Activated naive CD8-positive, alpha-beta T cell treated with anti-CD3 and anti-CD28 coated beads, Interleukin-2, amount 10 ng/mL, durations not matched to agents 7 days and 5 days (primary cell): ENCODE data around the gene UPK3A. TPM values are rescaled to one million over a fixed set of nuclear protein-coding genes. Genes with fewer than 3 reads are reported as not detected.

Source experiments
- ATAC-seq: fragments of 150-1000 bp; cut with Tn5 transposase; one replicate; pipeline ENCODE4 v1.10.0; 2021; ENCODE audit warnings: low read depth, moderate library complexity
- POLR2A ChIA-PET: fragments of 350-600 bp; sonication (Branson Sonifier 250); formaldehyde crosslinking; loops from one replicate; lab custom pipeline; 2021; ENCODE audit warnings: antibody characterized with exemption; lab: Charles Lee
- DNase-seq: peaks from one replicate; pipeline ENCODE4 v3.0.0; 2021
- H3K27ac Mint-ChIP-seq: one replicate; pipeline ENCODE4 v1.8.0; 2022; ENCODE audit warnings: mild to moderate bottlenecking, mixed read lengths
- H3K27me3 Mint-ChIP-seq: one replicate; pipeline ENCODE4 v1.8.0; 2022; ENCODE audit warnings: mild to moderate bottlenecking, moderate library complexity, mixed read lengths
- H3K36me3 Mint-ChIP-seq: one replicate; pipeline ENCODE4 v1.8.0; 2021; ENCODE audit warnings: mild to moderate bottlenecking, mixed read lengths
- H3K4me1 Mint-ChIP-seq: one replicate; pipeline ENCODE4 v1.8.0; 2021; ENCODE audit warnings: mixed read lengths
- H3K4me3 Mint-ChIP-seq: one replicate; pipeline ENCODE4 v1.8.0; 2022; ENCODE audit warnings: mild to moderate bottlenecking, moderate library complexity, mixed read lengths
- H3K9me3 Mint-ChIP-seq: one replicate; pipeline ENCODE4 v1.8.0; 2021; ENCODE audit warnings: mixed read lengths
- total RNA-seq, 2 experiments: library from RNA; stranded (reverse); gene quantifications; one replicate each; pipeline ENCODE4 v1.2.3, GENCODE V29; 2021

Gene UPK3A
- total RNA-seq, 2 experiments from 2014 or later = not detected

DNA sequence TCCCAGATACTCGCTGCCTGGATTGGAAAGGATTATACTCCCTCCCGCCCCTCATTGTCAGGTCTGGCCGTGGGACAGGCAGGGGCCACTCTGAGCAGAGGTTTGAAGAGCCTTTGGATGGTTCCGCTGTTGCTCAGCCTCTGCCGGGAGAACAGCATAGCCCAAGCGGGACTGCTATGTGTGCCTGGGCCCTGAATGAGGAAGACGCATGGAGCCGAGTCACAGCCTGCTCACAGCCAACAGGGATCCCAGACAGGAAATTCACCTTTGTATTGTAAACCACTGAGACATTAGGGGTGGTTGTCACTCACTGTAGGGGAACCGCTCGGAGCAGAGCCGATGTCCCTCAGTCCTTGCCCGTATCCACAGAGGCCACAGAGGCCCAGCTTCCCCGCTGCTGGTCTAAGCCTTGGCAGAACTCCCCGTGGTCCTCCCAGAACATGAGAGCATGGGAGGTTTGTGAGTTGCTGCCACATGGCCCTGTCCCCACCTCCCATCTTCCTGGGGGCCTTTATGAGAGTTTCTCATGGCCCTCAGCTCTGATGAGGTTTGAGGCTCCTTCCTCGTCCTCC is 14.3 kb downstream of the UPK3A start:
- DNase-seq (no peak), ATAC-seq (no peak)
- Mint-ChIP-seq H3K4me1 (peaks cover 25% of the 10 kb centered on the region), H3K9me3 (no peaks in the 10 kb centered on the region), H3K27me3 (no peaks in the 10 kb centered on the region), H3K4me3 (no peak overlapping the region), H3K27ac (peak overlapping the region; percentile 30), H3K36me3 (no peaks in the 10 kb centered on the region)
- POLR2A ChIA-PET = interaction anchor here (1.6 kb wide), 1 partner anchor 10 kb away, joined by 5 read pairs; the partner anchor contains the start of gene FAM118A

DNA sequence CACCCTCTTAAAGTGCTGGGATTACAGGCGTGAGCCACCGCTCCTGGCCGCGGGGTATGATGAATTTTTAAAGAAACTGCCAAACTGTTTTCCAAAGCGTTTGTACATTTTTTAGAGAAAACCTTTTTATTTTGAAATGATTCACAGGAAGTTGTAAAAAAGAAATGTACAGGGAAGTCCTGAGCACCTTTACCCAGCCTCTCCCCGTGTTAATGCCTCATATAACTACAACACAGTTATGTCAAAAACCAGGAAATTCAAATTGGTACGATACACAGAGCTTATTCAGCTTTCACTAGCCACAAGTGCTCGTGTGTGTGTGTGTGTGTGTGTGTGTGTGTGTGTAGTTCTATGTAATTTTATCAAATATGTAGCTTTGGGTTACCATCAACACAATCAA is 18.0 kb downstream of the UPK3A start:
- Mint-ChIP-seq H3K27ac (no peak overlapping the region), H3K36me3 (no peaks in the 10 kb centered on the region), H3K27me3 (no peaks in the 10 kb centered on the region), H3K9me3 (no peaks in the 10 kb centered on the region), H3K4me3 (no peak overlapping the region), H3K4me1 (peaks cover 12% of the 10 kb centered on the region)
- POLR2A ChIA-PET = no interaction called here
- DNase-seq = no peak
- no peak for ATAC-seq

DNA sequence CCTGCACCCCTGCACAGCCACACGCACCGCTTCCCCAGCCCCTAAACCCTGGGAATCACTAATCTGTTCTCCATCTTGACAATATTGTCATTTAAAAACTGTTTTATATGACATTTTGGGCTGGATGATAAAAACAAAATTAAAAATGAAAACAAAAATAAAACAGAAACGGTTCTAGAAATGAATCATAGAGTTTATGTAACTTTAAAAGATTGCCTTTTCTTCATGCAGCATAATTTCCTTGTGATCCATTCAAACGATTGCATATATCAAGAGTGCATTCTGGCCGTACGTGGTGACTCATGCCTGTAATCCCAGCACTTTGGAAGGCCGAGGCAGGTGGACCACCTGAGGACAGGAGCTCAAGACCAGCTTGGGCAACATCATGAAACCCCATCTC is 18.4 kb downstream of the UPK3A start:
- no peak for ATAC-seq
- DNase-seq = no peak
- H3K9me3 Mint-ChIP-seq = no peaks in the 10 kb centered on the region
- no peaks in the 10 kb centered on the region for H3K36me3 Mint-ChIP-seq
- H3K27ac Mint-ChIP-seq = no peak overlapping the region
- H3K4me3 Mint-ChIP-seq = no peak overlapping the region
- no peaks in the 10 kb centered on the region for H3K27me3 Mint-ChIP-seq
- POLR2A ChIA-PET = interaction anchor here (0.7 kb wide), 1 partner anchor 592 kb away, joined by 4 read pairs; no protein-coding TSS in a partner anchor
- H3K4me1 Mint-ChIP-seq = peaks cover 12% of the 10 kb centered on the region

DNA sequence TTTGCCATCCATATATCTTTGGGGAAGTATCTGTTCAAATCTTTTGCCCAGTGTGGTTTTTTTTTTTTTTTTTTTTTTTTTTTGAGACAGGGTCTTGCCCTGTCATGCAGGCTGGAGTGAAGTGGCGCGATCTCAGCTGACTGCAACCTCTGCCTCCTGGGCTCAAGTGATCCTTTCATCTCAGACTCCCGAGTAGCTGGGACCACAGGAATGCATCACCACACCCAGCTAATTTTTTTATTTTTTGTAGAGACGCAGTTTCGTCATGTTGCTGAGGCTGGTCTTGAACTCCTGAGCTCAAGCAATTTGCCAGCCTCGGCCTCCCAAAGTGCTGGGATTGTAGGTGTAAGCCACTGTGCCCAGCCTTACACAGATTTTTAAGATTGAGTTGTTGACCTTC is 20.2 kb downstream of the UPK3A start:
- no peak overlapping the region for H3K4me3 Mint-ChIP-seq
- no peaks in the 10 kb centered on the region for H3K27me3 Mint-ChIP-seq
- H3K9me3 Mint-ChIP-seq = no peaks in the 10 kb centered on the region
- no peaks in the 10 kb centered on the region for H3K36me3 Mint-ChIP-seq
- ATAC-seq = no peak
- no peak for DNase-seq
- H3K27ac Mint-ChIP-seq = no peak overlapping the region
- POLR2A ChIA-PET = no interaction called here
- peaks cover 10% of the 10 kb centered on the region for H3K4me1 Mint-ChIP-seq

DNA sequence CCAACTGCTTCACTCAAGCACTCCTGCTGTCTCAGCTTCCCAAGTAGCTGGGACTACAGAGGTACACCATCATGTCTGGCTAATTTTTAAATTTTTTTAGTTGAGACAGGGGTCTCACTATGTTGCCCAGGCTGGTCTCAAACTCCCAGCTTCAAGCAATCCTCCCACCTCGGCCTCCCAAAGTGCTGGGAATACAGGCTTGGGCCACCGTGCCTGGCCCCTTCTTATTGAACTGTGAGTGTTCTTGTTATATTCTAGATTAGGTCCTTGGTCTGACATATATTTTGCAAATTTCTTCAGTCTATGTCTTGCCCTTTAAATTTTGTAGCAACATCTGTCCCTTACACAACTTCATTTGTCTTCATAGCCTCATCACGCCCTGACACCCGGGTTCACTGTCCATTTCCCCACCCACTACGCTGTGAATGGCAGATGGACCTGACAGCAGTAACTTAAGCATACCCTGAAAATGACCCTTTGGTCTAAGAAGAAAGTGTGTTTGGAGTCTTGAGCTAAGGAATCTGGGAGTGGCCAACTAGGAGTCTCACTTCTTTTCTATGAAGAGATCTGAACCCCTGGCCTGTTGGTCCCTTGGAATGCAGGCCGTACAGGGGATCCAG is 20.8 kb downstream of the UPK3A start:
- Mint-ChIP-seq H3K36me3 (no peaks in the 10 kb centered on the region), H3K9me3 (no peaks in the 10 kb centered on the region), H3K4me3 (no peak overlapping the region), H3K4me1 (peaks cover 12% of the 10 kb centered on the region), H3K27me3 (no peaks in the 10 kb centered on the region), H3K27ac (no peak overlapping the region)
- DNase-seq = no peak
- POLR2A ChIA-PET = interaction anchor here (0.9 kb wide), 1 partner anchor 9 kb away, joined by 3 read pairs; no protein-coding TSS in a partner anchor
- ATAC-seq = no peak

DNA sequence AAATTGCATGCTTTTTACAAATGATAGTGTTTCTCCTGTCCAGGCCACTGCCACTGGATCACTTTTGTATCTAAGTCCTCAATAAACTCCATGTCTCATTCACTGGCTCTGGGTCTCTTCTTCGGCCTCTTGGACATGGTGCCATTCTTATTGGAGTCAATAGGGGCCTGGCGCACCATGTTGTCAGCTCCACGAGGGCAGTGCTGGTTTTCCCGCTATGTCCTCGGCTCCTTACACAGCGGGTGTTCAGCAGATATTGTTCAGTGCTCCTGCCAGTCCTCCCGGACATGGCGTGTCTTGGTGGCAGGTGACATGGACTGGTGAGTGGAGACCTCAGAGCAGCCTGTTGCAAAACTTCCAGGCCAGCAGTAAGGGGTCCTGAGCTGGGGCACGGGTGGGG is 21.4 kb downstream of the UPK3A start:
- H3K27me3 Mint-ChIP-seq = no peaks in the 10 kb centered on the region
- H3K9me3 Mint-ChIP-seq = no peaks in the 10 kb centered on the region
- H3K4me3 Mint-ChIP-seq = no peak overlapping the region
- DNase-seq = no peak
- ATAC-seq = no peak
- H3K4me1 Mint-ChIP-seq = peaks cover 17% of the 10 kb centered on the region
- H3K27ac Mint-ChIP-seq = no peak overlapping the region
- POLR2A ChIA-PET = interaction anchor here (0.9 to 1.0 kb wide), 2 partner anchors 10 to 28 kb away, joined by 3 read pairs; no protein-coding TSS in a partner anchor
- H3K36me3 Mint-ChIP-seq = no peaks in the 10 kb centered on the region

DNA sequence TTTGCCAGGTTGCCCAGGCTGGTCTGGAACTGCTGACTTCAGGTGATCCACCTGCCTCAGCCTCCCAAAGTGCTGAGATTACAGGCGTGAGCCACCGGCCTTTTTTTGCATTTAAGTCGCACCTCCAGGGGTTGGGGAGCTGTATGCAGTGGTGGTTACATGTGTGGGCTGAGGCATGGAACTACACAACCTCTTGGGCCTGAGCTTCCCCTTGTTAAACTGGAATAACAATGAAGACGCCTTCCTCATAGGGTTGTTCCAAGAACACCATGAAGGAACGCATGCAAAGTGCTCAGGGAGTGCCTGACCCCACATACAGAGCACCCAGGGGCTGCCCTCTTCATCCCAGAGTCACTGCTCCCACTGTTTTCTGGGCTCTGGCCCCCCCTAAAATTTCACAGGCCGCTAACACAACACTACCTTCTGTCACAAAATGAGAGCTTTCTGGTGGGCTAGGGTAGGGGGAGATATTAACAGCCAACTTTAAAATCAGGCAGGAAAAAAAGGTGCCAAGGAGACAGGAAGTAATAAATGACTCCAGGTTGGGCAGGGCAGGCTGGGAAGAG is 23.7 kb downstream of the UPK3A start:
- Mint-ChIP-seq H3K27ac (peak overlapping the region; percentile 82), H3K36me3 (peaks cover 8% of the 10 kb centered on the region), H3K9me3 (no peaks in the 10 kb centered on the region), H3K27me3 (no peaks in the 10 kb centered on the region), H3K4me1 (peaks cover 28% of the 10 kb centered on the region), H3K4me3 (peak overlapping the region; percentile 82)
- DNase-seq (no peak), ATAC-seq (no peak)
- POLR2A ChIA-PET = interaction anchor here (0.7 to 1.3 kb wide), 4 partner anchors 10 to 37 kb away, joined by 3 to 5 read pairs (median 3); no protein-coding TSS in a partner anchor

DNA sequence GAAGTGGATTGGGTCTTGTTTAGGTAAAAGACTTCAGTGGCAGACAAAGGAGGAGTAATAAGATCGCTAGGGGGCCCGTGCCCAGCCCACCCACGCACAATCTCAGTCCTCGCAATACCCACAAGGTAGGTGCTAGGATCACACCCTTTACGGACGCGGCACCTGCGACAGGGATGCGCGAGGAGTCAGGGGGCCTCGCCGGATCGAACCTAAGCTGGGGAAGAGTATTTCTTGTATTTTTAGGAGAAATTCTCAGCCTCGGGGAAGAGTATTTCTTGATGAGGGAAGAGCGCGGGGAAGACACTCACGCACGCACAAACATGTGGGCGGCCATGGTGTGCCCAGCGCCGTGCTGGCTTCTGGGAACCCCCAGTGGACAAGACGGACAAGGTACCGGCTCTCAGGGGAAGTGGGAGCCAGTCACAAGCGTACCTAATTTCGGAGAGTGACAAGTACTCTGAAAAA is 24.2 kb downstream of the UPK3A start:
- no peaks in the 10 kb centered on the region for H3K27me3 Mint-ChIP-seq
- DNase-seq (peak; percentile 49), ATAC-seq (no peak)
- peaks cover 8% of the 10 kb centered on the region for H3K36me3 Mint-ChIP-seq
- H3K27ac Mint-ChIP-seq = peak overlapping the region; percentile 82
- peaks cover 30% of the 10 kb centered on the region for H3K4me1 Mint-ChIP-seq
- peak overlapping the region; percentile 82 for H3K4me3 Mint-ChIP-seq
- no peaks in the 10 kb centered on the region for H3K9me3 Mint-ChIP-seq
- POLR2A ChIA-PET = interaction anchor here (1.0 to 1.7 kb wide), 6 partner anchors 10 to 105 kb away, joined by 3 to 8 read pairs (median 6); partner anchors contain the start of genes RIBC2 and SMC1B

DNA sequence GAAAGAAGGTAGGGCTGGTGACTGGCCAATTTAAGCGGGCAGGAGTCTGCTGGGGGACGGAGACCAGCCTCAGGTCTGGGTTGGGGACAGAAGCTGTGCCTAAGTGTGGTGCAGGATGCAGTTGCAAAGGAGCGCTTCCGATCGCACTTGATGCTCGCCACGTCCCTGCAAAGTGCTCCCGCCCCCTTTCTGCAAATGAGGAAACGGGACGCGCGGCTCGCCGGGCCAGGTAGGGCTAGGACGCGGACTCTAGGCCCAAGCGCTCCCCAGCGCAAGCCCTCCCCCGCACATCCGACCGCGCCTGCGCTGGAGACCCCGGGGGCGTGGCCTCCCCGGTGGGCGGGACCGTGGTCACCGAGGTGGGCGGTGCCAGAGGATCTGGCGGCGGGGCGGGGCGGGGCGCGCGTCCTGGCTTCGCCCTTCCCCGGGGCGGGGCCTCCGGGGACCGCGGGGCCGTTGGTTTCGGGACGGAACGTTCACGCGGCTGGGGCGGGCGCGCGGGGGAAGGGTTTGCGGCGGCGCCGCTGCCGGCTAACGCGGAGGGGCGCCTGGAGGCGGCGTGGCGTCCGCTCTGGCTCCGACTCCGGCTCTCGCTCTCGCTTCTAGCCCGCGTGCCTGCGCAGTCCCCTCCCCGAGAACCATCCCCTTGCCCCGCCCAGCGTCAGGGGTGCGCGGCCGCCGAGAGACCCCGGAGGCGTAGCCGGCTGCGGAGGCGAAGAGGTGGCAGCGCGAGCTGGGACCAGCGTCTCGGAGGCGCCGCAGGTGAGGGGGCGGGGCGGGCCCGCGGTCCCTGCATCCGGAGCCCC is 24.9 kb downstream of the UPK3A start, which contains the start of gene FAM118A:
TSS of gene FAM118A (plus strand) at position 513 of the 806 bp plus-strand sequence. CDS start 12,446 bp downstream, outside the sequence.
- H3K9me3 Mint-ChIP-seq = no peaks in the 10 kb centered on the region
- POLR2A ChIA-PET = interaction anchor here (1.0 to 1.7 kb wide), 6 partner anchors 9 to 104 kb away, joined by 3 to 8 read pairs (median 6); partner anchors contain the start of genes RIBC2 and SMC1B
- peaks cover 8% of the 10 kb centered on the region for H3K36me3 Mint-ChIP-seq
- H3K4me3 Mint-ChIP-seq = peak within 1 kb of the TSS; percentile 83
- H3K27me3 Mint-ChIP-seq = no peaks in the 10 kb centered on the region
- DNase-seq (peak; percentile 100), ATAC-seq (peak; percentile 90)
- H3K27ac Mint-ChIP-seq = peak within 1 kb of the TSS; percentile 82
- peaks cover 35% of the 10 kb centered on the region for H3K4me1 Mint-ChIP-seq

DNA sequence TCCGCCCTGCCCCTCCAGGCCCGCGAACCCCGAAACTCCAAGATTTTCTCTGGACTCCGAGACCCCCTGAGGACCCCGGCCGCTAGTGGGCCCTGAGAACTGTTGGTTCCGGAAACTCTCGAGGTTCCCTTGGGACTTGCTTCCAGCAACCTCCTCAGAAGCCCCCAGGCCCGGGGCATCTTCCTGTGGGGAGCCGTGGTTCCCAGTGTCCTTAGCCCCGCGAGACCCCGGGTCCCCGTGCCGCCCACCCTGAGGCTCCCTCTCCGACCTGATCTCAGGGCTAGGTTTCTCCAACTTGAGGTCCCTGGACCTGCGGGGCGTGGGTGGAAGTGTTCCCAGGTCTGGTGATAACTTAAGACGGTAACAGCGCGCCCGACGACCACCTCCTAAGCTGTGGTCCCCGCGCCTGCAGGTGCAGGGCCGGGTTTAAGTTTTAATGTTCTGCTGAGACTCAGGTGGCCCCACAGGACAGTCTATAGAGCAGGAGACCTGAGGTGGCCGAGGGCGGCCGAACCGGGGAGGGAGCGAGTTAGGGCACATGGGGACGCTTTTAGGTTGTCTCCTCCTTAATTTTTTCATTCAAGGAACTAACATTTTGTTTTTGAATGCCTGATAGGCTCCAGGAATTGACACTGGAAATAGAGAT is 25.7 kb downstream of the UPK3A start:
- ATAC-seq = no peak
- peaks cover 41% of the 10 kb centered on the region for H3K4me1 Mint-ChIP-seq
- H3K27me3 Mint-ChIP-seq = no peaks in the 10 kb centered on the region
- POLR2A ChIA-PET = interaction anchor here (0.8 to 1.7 kb wide), 5 partner anchors 8 to 103 kb away, joined by 3 to 8 read pairs (median 3); partner anchors contain the start of genes RIBC2 and SMC1B
- H3K36me3 Mint-ChIP-seq = peaks cover 10% of the 10 kb centered on the region
- H3K27ac Mint-ChIP-seq = peak overlapping the region; percentile 78
- H3K9me3 Mint-ChIP-seq = no peaks in the 10 kb centered on the region
- H3K4me3 Mint-ChIP-seq = peak overlapping the region; percentile 83
- DNase-seq = peak; percentile 47

DNA sequence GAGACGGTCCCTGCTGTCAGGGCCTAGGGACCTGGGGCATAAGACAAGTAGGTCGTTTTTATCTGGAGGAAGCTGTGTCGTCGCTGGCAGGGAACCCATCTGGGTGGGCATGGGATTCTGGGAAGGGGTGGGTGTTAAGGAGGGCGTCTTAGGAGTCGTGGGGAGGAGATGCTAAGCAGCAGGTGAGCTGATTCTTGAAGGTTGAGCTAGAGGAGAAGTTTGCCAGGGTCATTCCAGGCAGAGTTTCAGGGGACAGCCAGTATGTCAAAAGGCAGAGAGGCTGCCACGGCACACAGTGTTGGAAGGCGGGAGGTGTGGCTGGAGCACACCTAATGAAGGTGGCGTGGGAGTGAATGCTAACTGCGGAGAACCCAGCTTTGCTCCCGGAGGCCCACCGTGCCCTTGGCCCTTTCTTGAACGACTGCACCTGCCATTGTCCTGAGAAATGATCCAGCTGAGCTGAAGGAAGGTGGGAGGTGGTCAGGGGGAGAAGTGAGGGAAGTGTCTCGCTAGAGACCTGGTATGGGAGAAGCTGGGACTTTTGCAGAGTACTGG is 26.3 kb downstream of the UPK3A start:
- Mint-ChIP-seq H3K9me3 (no peaks in the 10 kb centered on the region), H3K4me1 (peaks cover 41% of the 10 kb centered on the region), H3K36me3 (peaks cover 10% of the 10 kb centered on the region), H3K27ac (peak overlapping the region; percentile 78), H3K27me3 (no peaks in the 10 kb centered on the region), H3K4me3 (peak overlapping the region; percentile 83)
- POLR2A ChIA-PET = interaction anchor here (0.6 to 1.1 kb wide), 4 partner anchors 9 to 15 kb away, joined by 3 read pairs; no protein-coding TSS in a partner anchor
- ATAC-seq (no peak), DNase-seq (no peak)

DNA sequence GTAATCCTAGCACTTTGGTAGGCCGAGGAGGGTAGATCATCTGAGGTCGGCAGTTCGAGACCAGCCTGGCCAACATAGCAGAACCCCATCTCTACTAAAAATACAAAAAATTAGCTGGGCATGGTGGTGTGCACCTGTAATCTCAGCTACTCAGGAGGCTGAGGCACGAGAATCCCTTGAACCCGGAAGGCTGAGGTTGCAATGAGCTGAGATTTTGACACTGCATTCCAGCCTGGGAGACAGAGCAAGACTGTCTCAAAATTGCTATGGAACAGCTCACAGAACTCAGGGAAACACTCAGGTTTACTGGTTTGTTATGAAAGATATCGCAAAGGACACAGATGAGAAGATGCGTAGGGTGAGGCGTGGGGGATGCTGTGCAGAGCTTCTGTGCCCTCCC is 27.7 kb downstream of the UPK3A start:
- no peaks in the 10 kb centered on the region for H3K9me3 Mint-ChIP-seq
- DNase-seq (no peak), ATAC-seq (no peak)
- no peak overlapping the region for H3K27ac Mint-ChIP-seq
- H3K4me3 Mint-ChIP-seq = no peak overlapping the region
- peaks cover 48% of the 10 kb centered on the region for H3K4me1 Mint-ChIP-seq
- POLR2A ChIA-PET = interaction anchor here (0.6 to 1.1 kb wide), 2 partner anchors 16 to 46 kb away, joined by 3 read pairs; no protein-coding TSS in a partner anchor
- H3K36me3 Mint-ChIP-seq = peaks cover 10% of the 10 kb centered on the region
- H3K27me3 Mint-ChIP-seq = no peaks in the 10 kb centered on the region
